NOMO-1 treated with dmso at 0.1 percent for 144 hours (cell line): ENCODE results near the gene CHRM2.

ENCODE experiments used
- DNase-seq: peaks from one replicate; lab custom pipeline; 2025; ENCODE audit not compliant: unreplicated experiment; lab: John Stamatoyannopoulos, UW

The CHRM2 gene

GRCh38 chr7:136956232-136956631 lies 87.8 kb downstream of the CHRM2 start:
- DNase-seq = no peak

DNA sequence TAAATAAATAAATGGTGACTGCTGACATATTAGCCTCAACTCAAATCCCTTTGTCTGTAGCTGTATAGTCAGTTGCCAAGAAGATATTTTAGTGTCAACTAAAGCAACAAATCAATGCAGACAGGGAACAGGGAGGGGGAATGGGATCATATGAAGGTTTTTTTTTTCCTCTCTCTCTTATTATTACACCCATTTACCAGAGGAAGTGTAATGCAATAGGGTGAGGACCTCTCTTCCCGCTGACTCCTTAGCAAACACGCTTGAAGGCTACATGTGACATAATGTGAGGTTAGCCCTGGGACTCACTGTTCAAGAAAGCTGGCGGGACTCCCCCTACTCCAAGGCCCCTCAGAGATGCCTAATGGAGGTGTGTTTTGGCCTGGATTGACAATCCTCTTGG lies 88.2 kb downstream of the CHRM2 start:
- no peak for DNase-seq

GRCh38 chr7:136957391-136957790 lies 88.9 kb downstream of the CHRM2 start:
- DNase-seq = no peak

- DNase-seq = no peak
Measured at GRCh38 chr7:136958016-136958415, 89.6 kb downstream of the CHRM2 start.

DNA sequence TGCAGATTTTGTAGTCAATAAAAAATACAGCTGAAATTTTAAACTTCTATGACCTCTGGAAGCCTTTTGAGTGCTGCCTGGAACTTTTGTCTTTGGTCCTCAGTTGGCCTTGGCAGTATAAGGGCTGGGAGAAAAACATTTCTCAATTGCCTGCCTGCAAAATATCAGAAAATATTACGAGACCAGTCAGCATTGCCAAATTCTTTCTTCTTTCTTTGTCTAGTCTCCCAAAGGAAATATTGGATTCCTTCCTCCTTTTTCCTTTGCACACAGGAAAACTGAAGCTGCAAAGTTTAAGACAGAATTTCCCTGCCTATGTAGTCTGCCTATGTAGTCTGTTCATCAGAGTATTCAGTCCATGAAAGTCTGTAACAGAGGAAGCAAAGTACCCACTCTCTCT lies 95.9 kb downstream of the CHRM2 start:
- no peak for DNase-seq

DNA sequence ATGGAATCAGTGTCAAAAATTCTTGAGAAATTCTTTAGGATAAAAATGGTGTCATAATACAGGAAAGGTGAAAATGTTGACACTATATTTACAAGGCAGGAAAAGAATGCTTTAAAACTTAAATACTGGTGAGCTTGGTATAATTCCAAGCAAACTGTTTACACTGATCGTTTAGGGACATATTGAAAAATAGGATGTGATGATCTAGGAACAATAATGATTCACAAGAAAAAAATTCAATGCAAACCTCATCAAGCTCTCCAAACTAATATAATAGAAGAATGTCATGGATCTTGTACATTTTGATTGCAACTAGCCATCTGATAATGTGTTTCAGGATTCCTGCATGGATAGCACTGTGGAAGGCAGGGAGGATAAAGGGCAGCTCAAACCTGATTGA lies 98.4 kb downstream of the CHRM2 start:
- DNase-seq = no peak

GRCh38 chr7:136969761-136970160 lies 101.3 kb downstream of the CHRM2 start:
- no peak for DNase-seq

DNA sequence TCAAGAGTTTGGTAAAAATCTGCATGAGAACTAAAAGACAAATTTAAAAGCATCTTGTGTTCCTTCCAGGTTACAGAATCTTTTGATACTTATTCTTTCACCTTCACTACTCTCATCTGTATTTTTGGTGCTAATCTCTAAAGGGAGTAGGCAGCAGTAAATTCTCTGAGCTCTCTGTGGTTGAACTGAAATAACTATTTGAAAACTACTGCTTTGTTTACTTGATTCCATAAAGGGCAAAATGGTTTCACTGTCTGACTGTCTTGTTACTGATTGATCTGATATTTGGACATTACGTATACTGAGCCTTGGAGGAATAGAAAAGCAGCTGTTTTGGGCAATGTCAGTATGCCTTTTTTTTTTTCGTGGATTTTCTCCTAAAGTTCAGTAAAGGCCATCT lies 103.3 kb downstream of the CHRM2 start:
- DNase-seq = no peak

GRCh38 chr7:136976504-136977251 lies 108.2 kb downstream of the CHRM2 start:
- no peak for DNase-seq

DNA sequence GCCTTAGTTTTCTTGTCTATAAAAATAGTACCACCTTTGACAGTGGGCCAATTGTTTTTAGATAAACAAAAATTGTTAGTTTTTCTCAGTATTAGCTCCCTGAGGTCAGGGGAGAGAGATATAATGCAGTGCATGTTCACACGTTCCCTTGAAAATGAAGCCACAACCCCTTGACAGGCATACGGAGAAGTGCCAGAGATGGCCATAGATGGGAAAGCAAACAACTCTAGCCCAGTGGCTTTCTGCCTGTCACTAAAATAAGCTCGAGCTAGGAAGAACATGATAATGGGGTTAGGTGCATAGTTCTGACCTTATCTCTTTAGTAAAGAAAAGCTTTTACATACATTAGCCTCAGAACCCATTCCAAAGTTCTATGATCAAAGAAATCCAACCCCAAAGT lies 124.9 kb downstream of the CHRM2 start:
- DNase-seq = no peak

DNA sequence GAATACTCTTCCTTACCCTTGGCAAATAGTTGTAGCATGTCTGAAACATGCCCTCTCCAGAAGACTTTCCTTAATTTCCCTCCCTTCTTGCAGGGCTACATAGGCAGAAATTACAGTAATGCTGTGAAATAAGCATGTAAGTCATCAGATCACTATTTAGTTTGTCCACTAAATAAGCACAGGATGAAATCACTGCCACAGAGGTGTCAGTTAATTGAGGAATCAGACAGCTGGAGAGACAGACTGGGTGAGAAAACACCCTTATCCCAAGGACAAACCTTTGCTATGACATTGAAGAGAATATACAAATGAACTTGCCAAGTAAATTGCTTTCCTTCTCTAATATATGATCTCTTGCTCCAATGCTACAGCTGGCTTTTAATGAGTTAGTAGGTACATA lies 129.3 kb downstream of the CHRM2 start:
- DNase-seq = no peak

DNA sequence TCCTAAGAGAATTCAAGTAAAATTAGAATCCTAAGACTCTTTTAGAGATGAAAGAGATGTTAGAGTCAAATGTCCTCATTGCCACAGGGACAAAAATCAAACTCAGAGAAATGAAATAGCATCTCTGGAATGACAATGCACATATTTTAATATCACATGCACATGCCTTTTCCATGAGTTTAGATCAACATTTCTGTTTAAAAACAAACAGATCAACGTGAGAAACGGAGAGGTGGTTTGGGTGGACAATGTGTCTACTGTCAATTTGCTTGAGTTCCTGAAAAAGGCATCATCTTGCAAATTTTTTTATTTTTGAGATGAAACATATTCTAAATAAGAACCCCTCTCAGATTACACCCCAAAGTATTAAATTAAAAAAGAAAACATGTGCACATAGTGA lies 130.0 kb downstream of the CHRM2 start:
- no peak for DNase-seq

DNA sequence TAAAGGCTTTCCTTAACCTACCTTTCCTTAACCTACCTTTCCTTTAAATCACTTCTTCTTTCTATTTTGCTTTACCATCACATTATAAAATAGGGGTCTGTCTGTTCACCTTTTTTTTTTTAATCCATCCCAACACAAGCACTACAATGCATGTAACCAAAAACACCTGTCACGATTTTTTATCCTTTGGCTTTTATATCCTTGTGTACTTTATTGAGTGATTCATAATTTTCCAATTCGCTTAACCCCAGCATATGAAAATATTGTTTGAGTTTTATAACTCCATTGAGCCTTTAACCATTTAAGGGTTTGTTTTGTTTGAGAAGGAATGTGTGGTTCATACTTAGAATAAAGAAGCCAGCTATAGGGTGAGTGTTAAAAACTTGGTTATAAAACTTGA lies 132.2 kb downstream of the CHRM2 start:
- DNase-seq = no peak

- DNase-seq = no peak
Measured at GRCh38 chr7:137001041-137001440, 132.6 kb downstream of the CHRM2 start.

- DNase-seq = no peak
Measured at GRCh38 chr7:137001478-137001877, 133.0 kb downstream of the CHRM2 start.

DNA sequence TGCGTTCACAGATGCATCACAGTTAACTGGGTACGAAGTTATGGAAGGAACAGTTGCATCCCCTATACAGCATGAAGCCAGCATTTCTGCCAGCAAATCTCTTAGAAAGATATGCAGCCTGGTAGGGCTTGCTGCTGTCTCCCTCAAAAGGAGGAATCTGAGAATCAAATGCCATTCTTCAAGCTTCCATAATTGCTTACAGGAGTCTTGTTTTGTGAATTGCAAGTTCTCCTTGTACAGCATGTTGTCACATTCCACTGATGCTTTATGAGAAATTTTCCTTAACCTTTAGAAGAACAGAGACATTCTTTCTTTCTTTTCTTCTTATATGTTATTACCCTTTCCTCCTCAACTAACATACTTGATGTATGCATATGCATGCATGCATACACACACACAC lies 134.6 kb downstream of the CHRM2 start:
- no peak for DNase-seq

- no peak for DNase-seq
Measured at GRCh38 chr7:137003566-137003965, 135.1 kb downstream of the CHRM2 start.

GRCh38 chr7:137005873-137006272 lies 137.4 kb downstream of the CHRM2 start:
- no peak for DNase-seq

GRCh38 chr7:137006293-137006692 lies 137.8 kb downstream of the CHRM2 start:
- DNase-seq = no peak

- DNase-seq = no peak
Measured at GRCh38 chr7:137007001-137007694, 138.7 kb downstream of the CHRM2 start.

DNA sequence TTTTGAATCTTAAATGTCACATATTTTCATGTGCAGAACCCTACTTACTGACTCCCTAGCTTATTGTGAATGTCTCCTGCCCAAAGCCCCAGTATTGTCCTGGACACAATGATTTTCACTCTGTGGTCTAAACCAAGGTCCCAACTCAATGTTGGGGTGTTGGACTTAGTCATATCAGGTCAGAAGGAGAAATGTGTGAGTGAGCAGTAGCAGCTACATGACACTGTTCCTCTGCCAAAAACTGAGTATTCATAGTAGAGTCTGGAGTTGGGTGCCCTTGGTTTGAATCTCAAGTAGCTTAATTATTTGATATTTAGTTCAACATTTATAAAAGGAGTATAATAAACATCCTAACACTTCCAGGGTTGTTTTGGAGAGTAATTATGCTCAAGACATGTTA lies 141.0 kb downstream of the CHRM2 start:
- no peak for DNase-seq

DNA sequence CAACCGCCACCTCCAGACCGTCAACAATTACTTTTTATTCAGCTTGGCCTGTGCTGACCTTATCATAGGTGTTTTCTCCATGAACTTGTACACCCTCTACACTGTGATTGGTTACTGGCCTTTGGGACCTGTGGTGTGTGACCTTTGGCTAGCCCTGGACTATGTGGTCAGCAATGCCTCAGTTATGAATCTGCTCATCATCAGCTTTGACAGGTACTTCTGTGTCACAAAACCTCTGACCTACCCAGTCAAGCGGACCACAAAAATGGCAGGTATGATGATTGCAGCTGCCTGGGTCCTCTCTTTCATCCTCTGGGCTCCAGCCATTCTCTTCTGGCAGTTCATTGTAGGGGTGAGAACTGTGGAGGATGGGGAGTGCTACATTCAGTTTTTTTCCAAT lies 146.6 kb downstream of the CHRM2 start:
- DNase-seq = no peak

- no peak for DNase-seq
Measured at GRCh38 chr7:137017221-137017620, 148.8 kb downstream of the CHRM2 start.
